SU-DHL-6 (cell line): ENCODE results near the gene TENT4B.

Experiments used
- EZH2phosphoT487 ChIP-seq: fragments of 200-600 bp; sonication (generic), shearing (Covaris generic); conservative IDR thresholded peaks from 2 replicates; pipeline ENCODE4 v1.6.1; 2018; ENCODE audit warnings: mild to moderate bottlenecking, antibody characterized with exemption, low read length, moderate library complexity, mixed read lengths
- TF ChIP-seq, protein P1 (sequence below): fragments of 200-600 bp; sonication (generic); IDR thresholded peaks from one replicate; pipeline ENCODE4 v1.5.1; 2017; ENCODE audit warnings: antibody characterized with exemption, mild to moderate bottlenecking, low read length, moderate library complexity; ENCODE audit not compliant: insufficient read depth, poor library complexity, severe bottlenecking

DNA sequence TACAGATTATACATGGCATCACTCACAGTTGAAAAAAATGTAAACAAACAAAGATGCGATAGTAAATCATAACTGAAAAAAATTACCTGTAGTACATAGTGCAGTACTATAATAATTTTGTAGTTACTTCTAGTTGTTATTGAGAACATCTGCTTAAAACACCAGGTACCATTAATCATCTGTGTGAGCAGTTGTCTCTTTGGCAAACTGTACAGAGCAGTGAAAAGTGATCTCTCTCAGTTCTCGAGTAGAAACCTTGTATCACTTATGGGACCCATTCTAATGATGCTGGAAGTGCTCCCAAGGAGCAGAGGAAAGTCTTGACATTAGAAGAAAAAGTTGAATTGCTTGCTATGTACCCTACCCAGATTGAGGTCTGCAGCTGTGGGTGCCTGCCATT, 8.9 kb upstream of the TENT4B start:
- TF ChIP-seq, protein P1, sequence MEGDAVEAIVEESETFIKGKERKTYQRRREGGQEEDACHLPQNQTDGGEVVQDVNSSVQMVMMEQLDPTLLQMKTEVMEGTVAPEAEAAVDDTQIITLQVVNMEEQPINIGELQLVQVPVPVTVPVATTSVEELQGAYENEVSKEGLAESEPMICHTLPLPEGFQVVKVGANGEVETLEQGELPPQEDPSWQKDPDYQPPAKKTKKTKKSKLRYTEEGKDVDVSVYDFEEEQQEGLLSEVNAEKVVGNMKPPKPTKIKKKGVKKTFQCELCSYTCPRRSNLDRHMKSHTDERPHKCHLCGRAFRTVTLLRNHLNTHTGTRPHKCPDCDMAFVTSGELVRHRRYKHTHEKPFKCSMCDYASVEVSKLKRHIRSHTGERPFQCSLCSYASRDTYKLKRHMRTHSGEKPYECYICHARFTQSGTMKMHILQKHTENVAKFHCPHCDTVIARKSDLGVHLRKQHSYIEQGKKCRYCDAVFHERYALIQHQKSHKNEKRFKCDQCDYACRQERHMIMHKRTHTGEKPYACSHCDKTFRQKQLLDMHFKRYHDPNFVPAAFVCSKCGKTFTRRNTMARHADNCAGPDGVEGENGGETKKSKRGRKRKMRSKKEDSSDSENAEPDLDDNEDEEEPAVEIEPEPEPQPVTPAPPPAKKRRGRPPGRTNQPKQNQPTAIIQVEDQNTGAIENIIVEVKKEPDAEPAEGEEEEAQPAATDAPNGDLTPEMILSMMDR, result no peak
- no peak for TF ChIP-seq EZH2phosphoT487
